GM18870 (cell line): ENCODE data around the gene CES1.
"Not testable (repeated sequence)": the region's sequence is repeated elsewhere in the genome, so short reads cannot be mapped to it uniquely, and the experiment has no call there.

Experiments used
- ATAC-seq: cut with Tn5 transposase; IDR thresholded peaks from one replicate; pipeline ENCODE4 v1.9.1; 2021; ENCODE audit warnings: moderate library complexity; ENCODE audit not compliant: unreplicated experiment

CES1 gene

DNA sequence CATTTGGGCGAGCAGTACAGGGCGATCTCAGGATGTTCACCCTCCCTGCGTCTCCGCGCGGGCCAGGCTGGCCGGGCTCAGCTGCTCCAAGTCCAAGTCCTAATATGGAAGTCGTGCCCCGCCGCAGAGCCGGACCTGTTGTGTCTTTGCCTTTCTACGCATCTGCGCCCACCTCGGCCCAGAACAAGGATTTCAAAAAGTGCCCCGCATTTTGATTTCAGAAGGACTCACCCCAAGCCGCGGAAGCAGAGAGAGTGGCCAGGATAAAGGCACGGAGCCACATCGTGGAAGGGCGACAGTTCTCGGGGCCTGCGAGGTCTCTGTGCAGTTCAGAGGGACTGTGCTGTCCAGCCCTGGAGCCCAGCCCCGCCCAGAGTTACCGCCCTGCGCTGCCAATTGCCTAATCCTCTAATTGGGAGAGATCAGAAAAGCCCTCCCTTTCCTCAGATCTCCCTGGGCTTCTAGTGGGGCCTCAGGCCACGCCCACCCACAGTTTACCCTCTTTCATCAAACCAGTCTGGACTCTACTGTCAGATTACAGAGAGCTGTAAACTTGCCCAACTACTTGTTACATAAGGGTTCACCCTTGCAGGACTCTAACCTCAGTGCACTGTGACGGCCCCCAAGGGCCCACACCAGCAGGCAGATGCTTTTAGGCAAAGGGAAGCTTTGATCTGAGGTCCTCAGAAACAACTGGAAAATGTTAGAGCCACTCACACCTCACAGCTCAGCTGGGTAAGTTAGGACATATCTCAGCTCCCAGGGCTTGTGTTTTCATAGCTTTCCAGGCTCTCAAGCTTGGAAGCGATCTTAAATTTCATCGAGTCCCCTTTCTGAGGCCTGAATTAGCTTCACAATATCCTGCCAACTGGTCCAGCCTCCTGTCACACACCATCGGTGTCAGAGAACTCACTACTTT, at the start of gene CES1:
Gene CES1, minus strand, starts transcription at position 324 of the 919 bp plus-strand sequence. Its CDS starts 41 bp downstream, at position 283.
- ATAC-seq, result no peak

DNA sequence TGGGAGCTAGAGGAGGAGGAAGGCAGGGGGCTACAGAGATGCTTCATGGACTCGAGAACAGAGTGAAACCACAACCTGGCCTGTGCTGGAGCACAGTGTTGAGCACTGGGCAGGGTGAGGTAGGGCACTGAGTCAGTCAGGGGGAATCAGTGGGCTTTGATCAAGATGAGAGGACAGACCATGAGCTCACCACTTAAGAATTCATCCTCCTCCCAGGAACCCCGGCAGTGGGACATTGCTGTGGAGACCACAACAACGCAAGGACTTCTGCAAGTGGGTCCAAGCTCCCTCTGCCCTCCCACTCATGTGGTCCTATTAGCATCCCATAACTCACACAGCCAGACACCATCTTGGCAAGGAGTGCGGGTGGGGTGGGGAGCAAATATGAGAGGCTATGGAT, 44.0 kb upstream of the CES1 start:
- ATAC-seq, result no peak

DNA sequence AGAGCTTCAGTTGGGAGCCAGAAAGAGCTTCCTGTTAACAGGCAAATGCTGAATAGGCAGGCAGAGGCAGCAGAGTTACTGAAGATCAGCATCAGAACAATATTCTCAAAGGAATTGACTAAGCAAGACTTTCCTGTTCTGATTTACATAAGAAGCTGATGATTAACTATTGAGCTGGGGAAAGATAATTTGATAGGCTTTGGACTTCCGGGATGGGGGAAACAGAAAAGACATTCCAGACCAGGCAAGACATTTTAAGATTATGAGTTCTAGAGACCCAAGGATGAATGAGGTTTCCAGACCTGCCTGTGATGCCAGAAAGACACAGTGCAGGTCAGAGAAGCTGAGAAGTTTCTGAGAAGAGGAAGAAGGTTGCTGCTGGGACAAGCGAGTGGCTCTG, 42.4 kb upstream of the CES1 start, which contains the start of gene CES5A:
Gene CES5A, minus strand, starts transcription at position 101 of the 400 bp plus-strand sequence. CDS start 152 bp downstream, outside the sequence.
- ATAC-seq, result no peak

DNA sequence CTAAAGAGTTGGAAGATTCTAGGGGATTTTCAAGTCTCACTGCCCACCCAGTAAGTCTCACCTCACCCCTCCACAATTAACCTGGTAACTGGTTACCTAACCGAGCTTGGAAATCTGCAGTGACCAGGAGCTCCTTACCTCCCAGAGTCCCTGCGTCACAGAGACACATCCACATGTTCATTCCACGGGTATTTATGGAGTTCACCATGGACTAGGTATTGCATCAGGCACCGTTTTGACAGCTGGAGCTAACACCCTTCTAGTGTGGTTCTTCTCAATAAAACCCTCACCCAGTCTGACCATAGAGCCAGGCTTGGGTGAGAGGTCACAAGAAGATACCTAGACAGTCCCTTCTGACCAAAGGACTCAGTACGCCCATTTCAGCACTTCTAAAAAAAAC, 40.2 kb upstream of the CES1 start:
- ATAC-seq, result no peak

DNA sequence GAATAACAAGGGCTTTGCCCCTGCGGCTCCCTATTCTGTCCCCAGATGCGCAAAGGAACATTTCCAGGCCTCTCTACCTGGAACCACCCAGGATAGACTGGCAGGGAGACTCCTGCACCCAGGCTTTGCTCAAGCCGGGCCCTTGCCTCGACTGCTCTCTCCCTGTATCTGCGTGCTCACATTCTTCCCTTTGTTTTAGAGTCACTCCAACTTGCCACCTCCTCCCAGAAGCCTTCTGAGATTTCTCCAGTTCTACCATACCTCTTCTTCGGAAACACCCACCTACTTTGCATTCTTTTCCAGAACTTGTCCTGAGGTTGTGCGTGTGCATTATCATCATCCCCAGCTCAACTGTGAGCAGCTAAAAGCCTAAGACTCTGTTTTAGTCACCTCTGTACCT, 39.2 kb upstream of the CES1 start:
- ATAC-seq, result no peak

DNA sequence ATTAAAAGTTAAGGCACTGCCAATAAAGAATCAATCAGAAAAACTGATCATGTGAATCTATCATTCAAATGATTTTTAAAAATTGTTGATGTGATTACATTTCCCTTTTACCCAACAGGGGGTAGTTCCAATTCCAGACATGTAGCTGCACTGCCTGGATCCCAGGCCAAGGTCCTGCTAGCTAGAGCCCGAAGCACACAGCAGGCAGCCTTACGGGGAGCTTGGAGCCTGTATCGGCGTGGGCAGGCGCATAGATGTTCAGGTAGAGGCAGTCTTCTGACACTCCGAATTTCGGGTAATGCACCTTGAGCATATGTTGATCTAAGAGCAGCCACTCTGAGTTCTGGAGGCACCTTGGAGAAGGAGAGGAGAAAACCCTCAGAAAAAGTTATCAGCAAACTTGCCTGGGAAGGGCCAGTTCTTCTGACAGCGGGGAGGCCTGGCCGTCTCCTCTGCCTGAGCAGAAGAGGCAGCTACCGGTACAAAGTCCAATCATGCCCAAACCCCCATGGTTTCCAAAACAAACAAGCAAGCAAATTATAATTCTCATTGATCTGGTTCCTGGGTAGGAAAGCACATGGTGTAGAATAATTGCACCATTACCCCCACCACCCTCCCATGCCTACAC, 38.6 kb upstream of the CES1 start:
- ATAC-seq, result no peak

DNA sequence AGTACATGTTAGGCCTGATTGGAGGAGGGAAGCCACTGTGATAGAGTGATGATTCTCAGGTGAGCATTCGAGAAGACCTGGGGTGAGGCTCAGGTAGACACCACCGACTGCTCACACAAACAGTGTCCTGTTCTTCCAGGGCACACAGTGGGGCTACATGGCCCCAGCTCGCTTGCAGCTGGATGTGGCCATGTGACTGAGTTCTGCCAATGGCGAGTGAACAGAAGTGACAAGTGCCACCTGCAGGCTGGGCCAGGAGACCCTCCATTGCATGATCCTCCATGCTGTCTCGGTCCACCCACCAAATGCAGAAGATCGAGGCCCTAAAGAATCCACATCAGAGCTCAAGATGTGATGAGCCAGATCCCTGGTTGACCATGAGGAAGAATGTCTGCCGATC, 36.1 kb upstream of the CES1 start:
- no peak for ATAC-seq

DNA sequence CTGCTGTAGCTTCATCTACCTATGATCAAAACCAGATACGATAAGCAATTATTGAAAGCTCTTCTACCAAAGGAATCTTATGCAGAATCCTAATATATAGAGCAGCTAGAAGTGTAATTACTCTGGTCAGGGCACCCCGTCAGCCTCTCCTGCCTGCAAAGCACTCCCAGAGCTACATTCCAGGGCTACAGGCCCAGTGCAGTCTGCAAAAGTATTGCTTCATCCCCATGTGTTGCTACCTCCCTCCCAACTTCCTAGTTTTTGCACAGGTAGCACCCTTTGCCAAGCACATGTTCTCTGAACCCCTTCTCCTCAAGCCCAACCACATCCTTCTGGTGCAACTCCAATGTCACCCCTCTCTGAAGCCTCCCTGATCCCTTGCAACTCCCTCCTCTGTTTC, 35.2 kb upstream of the CES1 start:
- no peak for ATAC-seq

DNA sequence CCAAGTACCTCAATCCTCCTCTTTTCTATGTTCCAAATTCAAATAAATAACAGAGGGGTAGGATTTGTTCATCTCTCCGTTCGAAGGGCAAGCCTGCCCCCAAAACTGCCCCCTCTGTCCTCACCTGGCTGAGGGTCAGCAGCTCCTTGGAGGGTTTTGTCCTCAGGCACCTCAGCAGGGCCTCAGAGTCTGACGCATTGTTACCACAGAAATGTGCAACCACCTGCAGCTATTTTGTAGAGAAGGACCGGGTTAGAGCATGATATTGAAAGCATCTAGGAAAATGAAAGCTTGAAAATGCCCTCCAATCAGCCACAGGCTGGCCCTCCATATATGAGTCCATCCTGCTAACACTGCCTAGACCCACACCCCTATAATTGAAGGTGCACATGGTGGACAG, 28.4 kb upstream of the CES1 start:
- no peak for ATAC-seq

DNA sequence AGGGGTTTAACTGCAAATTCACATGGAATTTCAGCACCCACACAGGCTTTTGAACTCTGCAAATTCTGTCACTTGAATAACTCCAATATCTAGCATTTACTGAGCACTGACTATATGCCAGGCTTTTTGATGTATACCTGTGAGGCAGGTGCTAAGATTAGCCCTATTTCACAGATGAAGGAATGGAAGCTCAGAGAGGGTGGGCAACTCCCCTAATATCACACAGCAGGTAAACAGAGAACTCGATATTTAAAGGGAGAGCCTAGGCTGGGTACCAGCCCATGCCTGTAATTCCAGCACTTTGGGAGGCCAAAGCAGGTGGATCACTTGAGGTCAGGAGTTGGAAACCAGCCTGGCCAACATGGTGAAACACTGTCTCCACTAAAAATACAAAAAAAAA, 24.8 kb upstream of the CES1 start:
- ATAC-seq, result not testable (repeated sequence)

DNA sequence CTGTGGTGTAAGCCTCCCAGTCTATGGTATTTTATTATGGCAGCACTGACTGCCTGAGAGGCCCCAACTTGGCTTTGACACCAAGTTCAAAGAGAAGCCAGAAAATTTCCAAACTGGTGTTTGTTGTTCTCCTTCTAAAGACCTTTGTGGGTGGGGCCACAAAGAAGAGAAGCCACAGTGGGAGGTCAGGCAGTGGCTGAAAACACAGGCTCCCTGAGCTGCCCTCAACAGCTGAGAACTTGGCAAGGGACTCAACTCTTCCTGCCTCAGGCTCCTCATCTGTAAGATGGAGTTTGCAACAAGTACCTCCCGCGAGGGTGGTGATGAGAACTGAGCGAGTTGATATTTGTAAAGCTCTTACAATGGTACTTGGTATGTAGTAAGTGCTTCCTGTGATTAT, 24.1 kb upstream of the CES1 start:
- no peak for ATAC-seq

DNA sequence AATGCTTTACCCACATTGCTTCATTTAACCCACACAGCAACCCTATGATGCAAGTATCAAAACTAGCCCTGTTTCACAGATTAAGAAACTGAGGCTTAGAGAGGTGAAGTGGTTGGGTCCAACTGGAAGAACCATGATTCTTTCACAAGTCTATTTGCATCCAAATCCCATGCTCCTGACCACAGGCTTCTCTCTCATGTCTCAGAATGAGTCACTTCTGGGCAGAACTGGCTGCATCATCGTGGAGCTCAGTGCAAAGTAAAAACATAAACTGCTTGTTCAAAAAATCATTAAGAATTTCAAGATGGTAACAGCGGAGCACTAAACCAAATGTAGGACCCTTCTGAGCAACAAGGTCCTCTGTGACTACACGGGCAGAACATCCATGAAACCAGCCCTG, 20.2 kb upstream of the CES1 start:
- ATAC-seq, result no peak

DNA sequence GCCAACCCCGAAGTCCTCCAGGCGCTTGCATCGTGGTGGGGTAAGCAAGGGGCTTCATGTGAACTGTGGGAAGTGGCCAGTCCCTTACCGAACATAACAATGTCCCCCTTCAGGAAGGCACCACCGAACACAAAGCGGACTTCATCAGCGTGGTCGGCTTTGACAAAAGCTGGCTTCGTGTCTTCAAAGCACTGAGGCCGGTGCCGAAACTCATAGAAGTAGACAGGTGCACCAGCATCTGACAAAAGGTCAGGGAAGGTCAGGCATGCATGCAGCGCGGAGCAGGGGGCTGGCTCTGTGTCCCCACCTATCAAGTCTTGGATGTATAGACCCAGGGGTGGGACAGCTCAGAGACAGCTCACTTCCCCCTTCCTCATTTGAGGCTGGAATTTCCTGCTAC, 16.6 kb upstream of the CES1 start:
- no peak for ATAC-seq

DNA sequence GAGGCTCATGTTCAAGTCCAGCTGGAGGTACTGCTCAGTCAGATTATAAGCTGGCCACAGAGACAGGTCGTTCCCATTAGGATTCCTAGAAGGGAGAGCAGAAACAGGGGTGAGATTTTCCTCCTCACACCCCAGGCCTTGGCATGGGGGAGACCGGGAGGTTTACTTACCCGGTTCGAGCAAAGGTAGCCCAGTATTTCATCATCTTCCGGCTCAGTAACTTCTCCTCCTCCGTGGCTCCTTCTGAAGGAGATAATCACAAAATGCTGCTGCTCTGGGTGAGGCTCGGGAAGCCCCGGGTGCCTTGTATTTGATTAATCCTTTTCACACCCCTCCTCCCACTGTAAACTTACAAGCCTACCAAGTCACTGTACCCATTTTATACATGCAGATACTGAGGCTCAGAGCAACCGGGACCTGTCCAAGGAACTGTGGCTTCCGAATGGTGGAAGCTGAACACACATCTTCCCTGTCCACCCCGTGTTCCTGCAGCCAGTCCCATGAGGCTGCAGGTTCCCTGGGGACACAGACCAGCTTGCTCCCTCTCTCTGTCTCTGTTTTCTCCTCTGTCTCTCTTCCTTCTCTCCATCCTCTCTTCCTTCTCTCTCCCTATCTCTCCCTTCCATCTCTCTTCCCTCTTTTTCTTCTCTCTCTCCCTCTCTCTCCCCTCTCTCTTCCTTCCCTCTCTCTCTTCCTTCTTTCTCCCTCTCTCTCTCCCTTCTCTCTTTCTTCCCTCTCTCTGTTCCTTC, 13.9 kb upstream of the CES1 start:
- no peak for ATAC-seq

DNA sequence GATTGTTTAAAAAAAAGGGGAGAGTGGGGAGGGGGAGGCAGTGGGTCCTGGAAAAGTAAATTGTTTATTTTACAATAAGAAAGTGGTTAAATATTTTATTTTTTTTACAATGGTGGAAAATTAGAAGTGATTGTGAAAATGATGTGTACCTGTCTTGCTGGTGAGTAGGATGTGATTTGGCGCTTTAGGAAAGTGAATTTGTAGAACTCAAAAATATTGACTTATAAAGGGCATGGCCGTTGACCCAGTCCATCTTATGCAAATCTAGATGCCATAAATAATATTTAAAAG, 10.2 kb upstream of the CES1 start:
- ATAC-seq, result no peak

DNA sequence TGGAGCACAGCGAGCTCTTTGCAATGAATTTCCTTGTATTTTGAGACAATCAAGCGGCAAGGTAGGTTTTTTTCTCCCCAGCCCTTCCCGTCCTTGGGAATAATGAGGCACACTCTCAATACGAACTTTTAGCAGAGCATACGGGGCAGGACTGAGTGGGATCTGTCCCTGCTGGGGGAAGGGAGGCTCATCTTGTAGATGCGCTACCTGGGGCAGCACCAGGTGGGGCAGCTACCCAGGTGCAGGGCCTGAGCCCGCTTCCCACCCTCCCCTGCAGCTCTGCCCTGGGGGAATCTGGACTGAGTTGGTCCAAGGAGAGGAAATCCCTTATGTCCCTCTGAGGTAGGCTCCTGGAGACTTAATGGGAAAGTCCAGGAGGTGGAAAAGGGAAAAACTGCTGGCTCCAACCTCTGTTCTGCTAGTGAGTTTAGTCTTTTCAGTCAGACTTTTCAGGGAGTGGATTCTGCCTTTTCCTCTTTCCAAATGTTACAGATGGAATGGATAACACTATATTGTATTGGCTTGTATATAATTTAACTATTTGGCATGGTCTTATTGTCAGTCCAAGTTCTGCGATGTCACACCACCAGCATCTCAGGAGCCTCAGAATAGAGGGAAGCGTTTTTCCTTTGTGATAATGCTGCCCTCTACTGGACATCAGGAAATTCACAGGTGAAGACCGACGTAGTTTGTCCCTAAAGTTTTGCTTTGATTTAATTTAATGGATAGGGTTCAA, 9.6 kb upstream of the CES1 start:
- no peak for ATAC-seq

DNA sequence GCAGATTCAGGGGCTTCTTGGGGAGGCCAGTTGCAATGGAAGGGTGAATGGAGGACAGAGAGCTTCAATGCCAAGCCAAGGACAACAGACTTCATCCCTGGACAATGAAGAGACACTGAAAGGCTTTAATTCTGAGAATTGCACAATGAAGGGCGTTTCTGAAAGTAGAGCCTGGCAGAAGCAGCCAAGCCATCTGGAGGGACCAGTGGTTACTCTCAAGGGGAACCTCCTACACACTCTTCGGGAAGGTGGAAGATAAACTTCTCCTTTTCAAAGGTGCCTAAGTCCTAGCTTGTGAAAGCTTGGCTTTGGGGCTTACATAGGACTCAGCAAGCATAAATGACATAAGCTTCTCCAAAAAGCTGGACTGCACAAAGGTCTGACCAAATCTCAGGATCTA, 6.2 kb upstream of the CES1 start:
- ATAC-seq, result no peak

DNA sequence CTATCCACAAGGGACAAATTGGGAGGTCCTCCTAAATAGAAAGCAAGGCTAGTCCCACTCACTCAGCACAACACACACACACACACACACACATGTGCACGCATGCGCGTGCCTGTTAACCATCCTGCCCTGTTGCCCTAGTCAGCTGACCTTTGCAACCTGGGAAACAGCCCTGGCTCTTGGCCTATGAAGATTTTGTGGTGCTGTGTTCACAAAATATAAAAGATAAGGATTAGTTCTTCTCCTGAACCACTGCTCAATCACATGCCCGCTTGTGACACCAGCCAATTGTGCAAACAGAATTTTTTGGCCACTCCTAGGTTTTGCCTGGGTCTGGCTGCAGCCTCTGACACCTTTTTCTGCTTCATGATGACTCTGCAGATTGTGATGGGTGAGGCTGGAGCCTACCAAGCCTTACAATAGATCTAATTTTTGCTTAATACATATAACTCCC, 3.3 kb upstream of the CES1 start:
- ATAC-seq, result no peak

DNA sequence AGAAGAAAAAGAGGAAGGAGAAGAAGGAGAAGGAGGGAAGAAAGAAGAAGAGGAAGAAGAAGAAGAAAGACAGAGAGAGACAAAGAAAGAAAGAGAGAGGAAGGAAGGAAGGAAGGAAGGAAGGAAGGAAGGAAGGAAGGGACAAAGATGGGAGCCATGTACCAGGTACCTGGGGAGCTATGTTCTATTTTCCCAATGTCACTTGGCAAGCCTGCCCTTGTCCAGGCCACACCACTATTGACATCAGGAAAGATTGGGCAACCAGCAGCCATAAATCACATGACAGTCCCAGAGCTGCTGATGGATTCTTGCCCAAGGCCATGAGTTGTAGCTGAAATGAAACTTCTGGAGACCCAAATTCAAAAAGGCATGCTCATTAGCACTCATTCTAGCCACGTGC, 2.7 kb upstream of the CES1 start:
- ATAC-seq, result no peak

DNA sequence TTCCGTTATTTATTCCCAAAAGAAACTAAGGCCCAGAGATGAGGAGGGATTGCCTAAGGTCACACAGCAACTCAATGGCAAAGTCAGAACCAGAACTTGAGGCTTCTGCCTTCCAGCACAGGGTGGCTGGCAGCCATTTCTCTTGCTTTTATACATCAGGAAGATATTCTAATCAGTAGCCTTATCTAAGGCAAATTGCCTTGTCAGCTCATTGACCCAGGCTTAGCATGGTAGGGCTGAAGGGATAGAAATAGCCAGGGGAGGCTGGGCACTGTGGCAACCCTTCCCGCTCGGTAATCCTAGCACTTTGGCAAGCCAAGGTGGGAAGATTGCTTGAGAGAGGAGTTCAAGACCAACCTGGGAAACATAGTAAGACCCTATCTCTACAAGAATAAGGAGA, 2.3 kb upstream of the CES1 start:
- ATAC-seq, result not testable (repeated sequence)

DNA sequence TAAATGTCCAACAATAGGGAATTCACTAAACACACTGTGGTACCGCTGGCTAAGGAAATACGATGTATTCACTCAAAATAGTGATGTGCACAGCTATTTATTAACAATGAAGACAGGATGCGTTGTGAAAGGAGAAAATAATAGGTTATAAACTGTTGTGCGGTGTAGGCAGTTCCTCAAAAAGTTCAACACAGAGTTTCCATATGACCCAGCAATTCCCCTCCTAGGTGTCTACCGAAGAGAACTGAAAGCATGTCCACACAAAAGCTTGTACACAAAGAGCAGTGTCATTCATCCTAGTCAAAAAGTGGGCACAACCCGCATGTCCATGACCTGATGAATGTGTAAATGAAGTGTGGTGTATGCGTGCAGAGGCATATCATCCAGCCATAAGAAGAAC, 1.2 kb upstream of the CES1 start:
- ATAC-seq, result peak; percentile 88
